ENCODE data around the gene C17orf78. TPM values are rescaled to one million over a fixed set of nuclear protein-coding genes. Genes with fewer than 3 reads are reported as not detected.

Gene C17orf78
- total and polyA plus RNA-seq, 2 of the 13 experiments (the other 11 are each of a cell fraction or from before 2014, with no cell fraction given) = not detected

GRCh38 chr17:37406635-37407461 is 31.1 kb downstream of the C17orf78 start, which contains the start of the genes ACACA and TADA2A (continued):
- TF ChIP-seq ZNF546 (CRISPR knock-in tag; conservative IDR thresholded peaks at IDR 0.05) = no peak
- no peak for TF ChIP-seq ZNF629 (CRISPR knock-in tag; conservative IDR thresholded peaks at IDR 0.05)
- TF ChIP-seq ZBTB49 (CRISPR knock-in tag; IDR thresholded peaks at IDR 0.05; ENCODE audit: borderline replicate concordance) = no peak
- no peak for TF ChIP-seq HNRNPK (IDR thresholded peaks at IDR 0.05; ENCODE audit: low read depth, low read length, poor library complexity, severe bottlenecking)
- TF ChIP-seq ZNF572 (CRISPR knock-in tag; IDR thresholded peaks at IDR 0.05) = no peak
- no peak for TF ChIP-seq BHLHE40 (IDR thresholded peaks at IDR 0.05; ENCODE audit: low read length)
- no peak for TF ChIP-seq MBD4 (IDR thresholded peaks at IDR 0.05; ENCODE audit: borderline replicate concordance, low read length)
- TF ChIP-seq ZGPAT (CRISPR knock-in tag; IDR thresholded peaks at IDR 0.05) = peak; percentile 29; the same call in 1 of the 2 replicates
- no peak for TF ChIP-seq FLYWCH1 (CRISPR knock-in tag; IDR thresholded peaks at IDR 0.05)
- TF ChIP-seq ZNF841 (CRISPR knock-in tag; IDR thresholded peaks at IDR 0.05; ENCODE audit: borderline replicate concordance) = no peak
- no peak for TF ChIP-seq LRRFIP1 (CRISPR knock-in tag; conservative IDR thresholded peaks at IDR 0.05)
- 0 out of 2 replicates have a peak, but pooled peaks have one; percentile 22 for TF ChIP-seq BRD4 (CRISPR knock-in tag; IDR thresholded peaks at IDR 0.05)
- TF ChIP-seq GPBP1L1 (CRISPR knock-in tag; IDR thresholded peaks at IDR 0.05) = no peak
- TF ChIP-seq STAT5B (CRISPR knock-in tag; IDR thresholded peaks at IDR 0.05) = 0 out of 2 replicates have a peak, but pooled peaks have one; percentile 30
- no peak for TF ChIP-seq BRCA1 (CRISPR knock-in tag; IDR thresholded peaks at IDR 0.05)
- TF ChIP-seq ADNP (CRISPR knock-in tag; IDR thresholded peaks at IDR 0.05) = no peak
- no peak for TF ChIP-seq MAFF (IDR thresholded peaks at IDR 0.05; ENCODE audit: low read depth, low read length)
- TF ChIP-seq GZF1 (CRISPR knock-in tag; IDR thresholded peaks at IDR 0.05) = no peak
- no peak for TF ChIP-seq ATF5 (CRISPR knock-in tag; IDR thresholded peaks at IDR 0.05; ENCODE audit: low read depth)
- no peak for TF ChIP-seq ZNF597 (CRISPR knock-in tag; IDR thresholded peaks at IDR 0.05)
